Hypothalamus (tissue), 51 donors: ENCODE data around the gene MAD1L1.

Experiments
- DNase-seq, 51 donors: peaks; one replicate each; lab custom pipeline; 2025; lab: John Stamatoyannopoulos, UW

MAD1L1 gene

DNA sequence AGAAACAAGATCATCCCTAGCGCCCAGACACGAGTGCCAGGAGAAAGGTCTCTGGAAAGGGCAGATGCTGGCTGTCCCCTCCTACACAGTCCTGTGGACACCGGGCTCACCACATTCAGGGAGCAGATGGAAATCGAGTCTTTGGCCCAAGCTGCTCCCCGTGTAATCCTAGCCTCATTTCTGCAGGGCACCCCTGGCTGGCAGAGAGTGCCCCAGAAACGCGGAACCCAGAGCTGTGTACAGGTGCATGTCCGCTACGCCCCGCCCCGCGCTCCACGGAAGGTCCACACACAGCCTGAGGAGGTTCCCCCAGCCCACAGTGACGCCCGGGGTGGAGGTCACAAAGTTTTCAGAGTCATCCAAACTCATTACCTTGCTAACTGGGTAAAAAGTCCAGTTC lies 202.8 kb downstream of the MAD1L1 start:
- DNase-seq: no peak

DNA sequence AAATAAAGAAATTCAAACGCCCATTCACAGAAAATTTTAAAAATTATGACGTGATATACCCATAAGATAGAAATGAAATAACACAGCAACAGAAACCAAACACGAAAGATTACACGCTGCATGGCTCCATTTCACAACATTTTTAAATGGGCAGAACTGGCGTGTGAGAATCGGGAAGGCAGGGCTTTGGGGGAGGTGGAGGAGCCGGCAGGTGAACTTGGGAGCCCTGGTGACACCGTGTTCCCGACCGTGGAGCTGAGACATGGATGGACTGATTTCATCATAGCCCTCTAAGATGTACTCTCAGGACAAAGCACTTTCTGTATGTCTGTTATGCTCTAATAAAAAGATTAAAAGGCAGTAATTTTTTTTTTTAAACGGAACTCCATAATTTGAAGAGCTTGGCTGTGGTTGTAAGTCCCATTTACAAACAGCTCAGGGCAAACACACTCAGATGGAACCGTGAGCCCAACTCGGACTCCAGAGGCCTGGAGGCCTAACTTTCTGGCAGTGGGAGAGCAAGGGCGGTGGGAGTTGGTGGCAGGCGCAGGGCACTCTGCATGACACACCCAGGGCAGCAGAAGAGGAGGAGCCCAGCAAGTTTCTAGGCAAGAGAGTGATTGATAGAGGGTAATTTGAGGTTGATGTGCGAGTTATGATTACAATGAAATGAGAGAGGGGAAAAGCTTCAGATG lies 203.4 kb downstream of the MAD1L1 start:
- DNase-seq: no peak

DNA sequence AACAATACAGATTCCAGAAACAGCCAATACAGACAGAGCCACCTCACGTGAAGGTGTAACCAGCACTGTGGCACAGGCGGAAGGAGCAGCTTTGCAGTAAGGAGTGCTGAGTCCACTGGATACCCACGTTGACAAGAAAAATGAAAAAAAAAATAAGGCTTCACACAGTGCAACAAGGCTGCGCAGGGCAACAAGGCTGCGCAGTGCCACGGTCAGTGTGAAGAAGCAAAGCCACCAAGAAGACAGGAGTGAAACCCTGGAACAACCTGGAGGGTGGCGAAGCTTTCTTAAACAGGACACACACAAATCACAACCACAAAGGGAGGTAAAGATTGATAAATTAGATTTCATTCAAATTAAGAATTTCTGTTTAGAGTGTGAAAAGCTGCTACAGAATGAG lies 204.0 kb downstream of the MAD1L1 start:
- DNase-seq: no peak

DNA sequence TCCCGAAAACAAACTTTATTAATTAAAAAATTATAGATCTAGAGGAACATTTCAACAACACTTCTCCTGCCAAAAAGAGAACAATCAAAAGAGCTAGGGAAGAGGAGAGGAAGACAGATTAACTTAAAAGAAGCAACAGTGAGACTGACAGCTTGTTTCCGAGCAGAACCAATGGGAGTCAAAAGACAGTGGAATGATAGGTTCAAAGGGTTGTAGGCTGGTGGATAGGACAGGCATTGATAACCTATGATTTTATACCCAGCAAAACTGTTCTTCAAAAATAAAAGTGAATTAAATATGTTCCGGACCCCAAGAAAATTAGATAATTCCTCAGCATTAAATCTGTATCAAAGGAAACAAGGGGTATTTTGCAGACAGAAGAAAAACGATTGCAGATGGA lies 207.6 kb downstream of the MAD1L1 start:
- DNase-seq: no peak

DNA sequence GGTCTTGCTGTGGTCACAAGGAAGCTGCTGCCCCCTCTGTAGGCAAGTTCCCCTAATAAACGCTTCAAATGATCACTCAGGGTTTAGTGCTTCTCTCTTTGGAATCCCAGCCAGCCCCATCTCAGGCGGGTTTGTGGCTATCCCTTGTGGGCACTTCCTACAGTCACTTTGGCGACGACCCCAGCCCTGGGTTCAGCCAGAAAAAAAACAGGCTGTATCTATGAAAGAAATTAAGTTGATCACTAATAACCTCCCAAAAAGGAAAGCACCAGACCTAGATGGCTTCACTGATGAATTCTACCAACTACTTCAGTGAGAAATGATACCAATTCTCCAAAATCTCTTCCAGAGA lies 208.2 kb downstream of the MAD1L1 start:
- DNase-seq: no peak

DNA sequence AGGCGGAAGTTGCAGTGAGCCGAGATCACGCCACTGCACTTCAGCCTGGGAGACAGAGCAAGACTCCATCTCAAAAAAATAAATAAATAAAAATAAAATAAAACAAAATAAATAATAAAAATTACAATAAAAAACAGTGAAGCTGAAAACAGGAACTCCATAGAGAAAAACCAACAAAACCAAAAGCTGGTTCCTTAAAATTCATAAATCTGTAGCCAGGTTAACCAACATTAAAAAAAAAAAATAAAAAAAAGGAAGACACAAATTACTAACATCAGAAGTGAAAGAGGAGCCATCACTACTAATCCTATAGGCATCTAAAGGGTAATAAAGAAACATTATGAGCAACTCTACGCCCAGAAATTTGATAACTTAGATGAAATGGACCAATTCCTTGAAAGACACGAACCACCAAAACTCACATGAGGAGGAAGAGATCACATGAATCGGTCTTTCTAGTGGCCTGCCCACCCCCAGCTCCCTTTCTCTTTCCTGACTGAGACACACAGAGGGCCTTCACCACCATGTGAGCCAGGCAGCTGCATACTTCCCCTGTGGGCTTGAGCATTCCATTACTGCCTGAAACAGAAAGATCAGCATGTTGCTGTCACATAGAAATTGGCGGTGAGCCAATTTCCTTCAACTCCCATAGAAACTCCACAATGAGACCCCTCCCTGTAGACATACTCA lies 208.7 kb downstream of the MAD1L1 start:
- DNase-seq: no peak

DNA sequence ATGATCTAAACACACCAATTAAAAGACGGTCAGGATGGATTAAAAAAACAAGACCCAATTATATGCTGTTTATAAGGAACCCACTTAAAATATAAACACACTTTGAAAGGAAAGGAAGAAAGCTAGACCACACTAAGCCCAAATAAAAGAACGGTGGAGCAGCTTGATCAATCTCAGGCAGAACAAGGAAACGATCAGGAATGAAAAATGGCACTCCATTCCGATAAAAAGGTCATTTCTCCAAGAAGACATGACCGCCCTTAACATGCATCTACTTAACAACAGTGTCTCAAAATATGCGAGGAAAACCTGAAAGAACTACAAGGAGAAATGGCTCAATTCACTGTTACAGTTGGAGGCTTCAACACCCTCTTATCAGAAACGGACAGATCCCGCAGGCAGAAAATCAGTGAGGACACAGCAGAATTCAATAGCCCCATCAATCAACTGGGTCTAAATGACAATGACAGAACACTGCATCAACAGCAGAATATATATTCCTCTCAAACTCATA lies 210.0 kb downstream of the MAD1L1 start:
- no peak for DNase-seq

DNA sequence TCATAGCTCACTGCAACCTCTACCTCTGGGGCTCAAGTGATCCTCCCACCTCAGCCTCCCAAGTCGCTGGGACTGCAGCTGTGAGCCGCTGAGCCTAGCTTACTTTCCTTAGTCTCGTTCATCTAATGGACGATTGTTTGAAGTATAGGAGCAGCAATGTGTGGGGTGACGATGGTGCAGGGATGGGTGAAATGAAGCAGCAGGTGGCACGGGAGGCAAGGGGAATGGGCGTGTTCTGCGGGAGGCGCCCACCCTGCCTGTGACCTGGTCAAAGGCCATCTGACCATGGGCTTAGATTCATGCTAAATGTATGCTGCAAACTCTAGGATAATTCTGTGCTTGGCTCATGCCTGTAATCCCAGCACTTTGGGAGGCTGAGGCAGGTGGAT lies 210.7 kb downstream of the MAD1L1 start:
- DNase-seq: no peak

DNA sequence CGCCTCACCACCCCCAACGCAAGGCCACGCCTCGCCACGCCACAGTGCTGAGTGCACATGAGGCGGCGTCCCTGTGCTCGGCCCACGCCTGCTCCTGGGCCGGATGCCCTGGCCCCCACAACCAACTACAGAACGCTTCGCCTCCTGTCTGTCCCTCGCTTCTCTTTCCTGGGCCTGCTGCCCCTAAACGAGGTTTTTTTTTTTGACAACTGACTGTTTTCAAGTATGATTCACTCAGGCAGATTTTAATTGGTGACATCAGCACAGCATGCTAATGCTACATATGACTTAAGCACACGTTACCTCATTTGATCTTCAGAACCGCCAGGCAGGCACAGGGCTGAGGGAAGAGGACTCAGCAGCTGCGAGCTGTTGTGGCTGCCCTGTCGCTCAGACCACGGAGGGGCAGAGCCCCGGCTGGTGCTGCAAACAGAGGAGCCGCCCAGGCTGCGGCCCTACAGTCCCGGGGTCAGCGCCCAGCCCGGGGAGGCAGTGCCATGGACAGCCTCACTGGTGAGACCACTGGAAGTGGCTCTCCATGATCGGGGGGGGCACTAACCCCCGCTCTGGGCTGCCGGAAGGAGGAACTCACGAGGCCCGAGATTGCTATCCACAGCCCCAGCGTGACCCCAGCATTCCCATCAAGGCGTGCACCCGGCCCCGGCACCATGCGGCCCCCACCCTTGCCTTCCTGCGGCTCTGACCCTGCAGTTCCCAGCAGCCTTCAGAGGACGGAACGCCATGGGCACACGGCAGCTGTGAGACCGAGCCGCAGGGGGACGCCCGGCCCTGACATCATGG lies 212.8 kb downstream of the MAD1L1 start:
- peak in 2 of 51 donors; percentile 9 to 26 for DNase-seq

DNA sequence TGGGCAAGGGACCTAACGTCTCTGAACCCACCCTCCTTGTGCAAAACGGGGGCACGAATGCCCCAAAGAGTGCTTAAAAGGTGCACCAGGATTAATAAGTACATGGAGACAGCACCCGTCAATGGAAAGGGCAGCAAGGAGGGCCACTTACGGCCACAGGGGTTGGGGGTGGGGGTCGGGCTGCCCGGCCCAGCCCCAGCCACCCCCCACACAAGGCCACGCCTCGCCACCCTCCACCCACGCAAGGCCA lies 213.4 kb downstream of the MAD1L1 start:
- DNase-seq: no peak

DNA sequence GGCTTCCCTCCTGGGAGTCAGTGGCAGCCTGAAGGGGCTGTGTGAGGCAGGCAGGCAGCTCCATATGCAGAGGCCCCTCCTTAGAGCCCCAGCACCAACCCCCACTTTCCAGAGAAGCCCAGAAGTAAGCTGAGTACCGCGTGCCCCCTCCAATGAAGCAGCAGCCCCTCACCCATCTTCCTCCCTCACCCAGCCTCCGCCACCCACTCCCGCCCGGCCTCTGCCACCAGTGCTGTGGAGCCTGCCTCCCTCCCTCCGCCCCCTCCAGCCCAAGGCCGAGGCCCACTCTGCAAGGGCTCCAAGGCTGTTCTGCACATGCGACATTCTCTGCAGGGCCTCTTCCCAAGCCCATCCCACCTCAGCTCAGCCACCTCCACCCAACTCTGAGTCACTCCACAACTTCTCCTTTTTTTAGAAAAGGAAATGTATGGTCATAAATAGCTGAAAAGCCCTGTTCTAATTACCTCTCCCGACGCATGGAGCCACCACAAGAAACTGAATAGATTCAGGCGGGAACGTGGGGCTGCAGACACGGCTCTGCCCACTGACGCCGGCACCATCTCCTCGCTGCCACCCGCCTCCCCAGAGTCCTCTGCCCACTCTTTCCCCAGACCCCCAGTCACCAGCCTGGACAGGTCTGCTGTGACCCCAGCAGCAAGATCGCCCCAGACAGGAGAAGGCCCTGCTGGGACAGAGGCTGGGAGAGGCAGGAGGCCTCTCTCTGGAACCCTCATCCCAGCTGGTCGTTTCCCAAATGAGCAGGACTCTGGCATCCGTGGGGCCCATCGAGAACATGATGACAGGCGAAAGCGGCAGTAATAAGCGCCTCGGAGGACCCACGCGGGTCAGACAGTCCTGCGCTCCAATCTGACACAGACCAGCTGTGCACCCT lies 213.9 kb downstream of the MAD1L1 start:
- DNase-seq: peak in 3 of 51 donors; percentile 7 to 35 (median 14)

DNA sequence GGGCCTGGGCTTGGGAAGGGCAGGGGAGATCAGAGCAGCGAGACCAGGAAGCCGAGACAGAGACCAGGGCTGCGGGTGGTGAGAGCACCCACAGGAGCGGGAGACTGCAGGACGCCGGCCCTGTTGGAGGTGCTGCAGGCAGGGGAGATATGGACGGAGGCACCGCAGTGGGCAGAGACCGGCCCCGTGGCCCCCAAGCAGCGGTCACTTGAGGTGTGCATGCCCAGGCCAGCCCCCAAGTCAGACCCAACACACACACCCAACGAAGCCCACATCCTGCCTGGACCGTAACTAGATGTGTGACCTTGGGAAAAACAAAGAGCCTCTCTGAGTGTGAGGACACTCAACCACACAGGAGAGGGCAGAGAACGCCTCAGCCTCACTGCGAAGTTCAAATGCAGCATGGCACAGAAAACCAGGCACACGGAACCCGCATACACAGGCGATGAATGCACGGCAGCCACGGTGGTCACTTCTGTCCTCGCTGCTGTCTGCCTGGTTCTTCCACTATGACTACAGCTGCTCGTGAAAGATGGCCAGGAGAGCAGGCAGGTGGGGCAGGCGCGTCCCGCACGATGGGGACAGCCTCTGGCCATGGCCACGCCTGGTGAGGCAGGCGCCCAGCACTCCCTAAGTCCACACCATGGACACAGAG lies 214.7 kb downstream of the MAD1L1 start:
- DNase-seq: no peak

DNA sequence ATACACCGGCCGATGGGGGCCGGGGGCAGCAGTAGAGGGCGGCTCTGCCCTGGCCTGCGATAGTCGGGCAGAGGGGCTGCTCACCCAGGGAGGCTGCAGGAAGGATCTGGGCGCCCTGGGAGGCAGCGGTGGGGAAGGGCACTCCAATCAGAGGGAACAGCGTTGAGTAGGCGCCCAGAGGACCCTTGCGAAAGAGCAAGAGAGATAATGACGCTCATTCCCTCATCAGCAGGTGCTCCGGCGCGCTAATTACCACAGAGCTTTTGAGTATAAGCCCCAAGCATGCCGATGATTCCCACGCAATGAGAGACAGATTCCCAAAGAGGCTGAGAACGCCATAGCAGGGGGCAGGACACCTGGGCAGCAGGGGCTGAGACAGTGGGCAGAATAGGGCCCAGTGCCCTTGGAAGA lies 215.3 kb downstream of the MAD1L1 start:
- no peak for DNase-seq

DNA sequence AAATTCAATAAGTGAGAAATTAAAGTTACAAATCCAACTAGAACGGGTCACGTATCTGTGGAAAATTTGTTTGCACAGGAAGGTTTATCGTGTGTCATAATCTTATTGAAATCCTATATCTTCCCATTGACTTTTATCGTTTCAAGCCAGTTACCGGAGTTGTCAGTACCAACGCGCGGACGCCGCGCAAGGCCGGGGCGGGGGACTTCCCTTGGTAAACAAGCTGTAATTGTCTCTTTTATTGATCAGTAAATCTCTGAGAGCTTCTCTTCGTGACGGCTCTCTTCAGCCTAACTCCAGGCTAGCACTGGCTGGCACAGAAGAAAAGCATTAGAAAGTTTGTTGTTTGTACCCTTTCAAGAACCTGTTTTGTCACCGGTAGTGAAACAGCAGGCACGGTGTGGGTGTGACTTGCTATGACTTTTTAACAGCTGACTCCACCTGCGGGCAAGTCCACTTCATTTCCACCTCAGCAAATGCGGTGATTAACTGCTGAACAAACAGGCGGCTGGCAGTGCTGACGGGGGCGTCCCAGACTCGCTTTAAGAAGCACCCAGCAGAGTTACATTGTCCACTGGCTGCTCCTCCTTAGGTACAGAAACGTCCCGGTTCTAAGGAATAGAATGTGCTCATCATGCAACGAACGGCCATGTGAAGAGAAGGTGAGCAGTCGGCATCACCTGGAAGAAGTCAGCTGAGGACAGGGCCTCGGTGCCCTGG lies 215.8 kb downstream of the MAD1L1 start:
- no peak for DNase-seq

DNA sequence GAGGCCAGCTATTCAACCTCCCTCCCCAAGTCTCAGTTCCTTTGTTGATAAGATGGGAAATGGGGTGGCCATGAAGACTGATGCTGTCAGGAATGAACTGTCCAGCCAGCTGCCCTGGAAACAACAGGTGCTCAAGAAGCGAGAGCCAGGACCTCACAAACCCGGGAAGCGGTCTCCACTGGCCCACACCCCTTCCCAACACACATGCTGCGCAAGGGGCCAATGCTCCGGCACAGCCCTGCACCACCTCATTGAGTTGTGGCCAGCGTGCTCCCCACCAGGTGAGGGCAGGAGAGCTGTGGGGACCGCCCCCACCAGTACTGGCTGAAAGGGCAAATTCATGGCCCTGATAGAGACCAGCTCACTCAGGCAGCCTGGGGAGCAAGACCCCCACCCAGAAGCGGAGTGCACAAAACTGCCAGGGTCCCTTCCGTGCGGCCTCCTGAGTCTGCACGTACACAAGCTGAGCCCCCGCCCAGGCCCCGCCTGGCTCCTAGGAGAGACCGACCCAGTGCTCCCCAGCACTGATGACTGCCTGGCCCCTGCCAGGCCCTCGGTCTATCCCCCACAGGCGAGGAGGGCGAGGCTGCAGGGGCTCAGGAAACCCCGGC lies 216.6 kb downstream of the MAD1L1 start:
- no peak for DNase-seq

DNA sequence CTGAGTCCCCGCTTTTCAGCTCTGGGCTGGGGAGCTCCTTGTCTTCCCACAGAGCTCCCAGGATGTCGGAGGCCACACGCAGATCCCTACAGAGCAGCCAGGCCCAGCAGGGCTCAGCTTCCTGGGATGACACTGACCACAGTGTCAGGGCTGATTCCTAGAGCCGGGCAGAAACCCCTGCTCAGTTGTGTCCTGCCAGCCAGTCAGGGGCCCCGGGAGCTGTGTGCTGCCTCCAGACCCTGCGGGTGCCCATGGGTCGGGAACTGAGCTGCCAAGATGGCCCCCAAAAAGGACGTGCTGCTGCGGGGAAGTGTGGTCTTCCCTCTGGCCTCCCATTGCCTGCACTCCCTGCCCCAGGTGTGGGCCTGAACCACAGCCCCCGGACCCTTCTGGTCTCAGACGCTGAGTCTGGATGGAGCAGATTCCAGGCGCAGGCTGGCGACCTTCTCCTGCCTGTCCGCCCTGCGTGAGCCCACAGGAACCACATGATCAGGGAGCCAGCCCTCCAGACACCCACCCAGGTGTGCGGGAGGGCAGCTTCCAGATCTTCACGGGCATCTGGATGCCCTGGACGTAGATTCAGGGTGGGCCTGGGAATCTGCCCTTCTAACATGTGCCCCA lies 217.4 kb downstream of the MAD1L1 start:
- no peak for DNase-seq

DNA sequence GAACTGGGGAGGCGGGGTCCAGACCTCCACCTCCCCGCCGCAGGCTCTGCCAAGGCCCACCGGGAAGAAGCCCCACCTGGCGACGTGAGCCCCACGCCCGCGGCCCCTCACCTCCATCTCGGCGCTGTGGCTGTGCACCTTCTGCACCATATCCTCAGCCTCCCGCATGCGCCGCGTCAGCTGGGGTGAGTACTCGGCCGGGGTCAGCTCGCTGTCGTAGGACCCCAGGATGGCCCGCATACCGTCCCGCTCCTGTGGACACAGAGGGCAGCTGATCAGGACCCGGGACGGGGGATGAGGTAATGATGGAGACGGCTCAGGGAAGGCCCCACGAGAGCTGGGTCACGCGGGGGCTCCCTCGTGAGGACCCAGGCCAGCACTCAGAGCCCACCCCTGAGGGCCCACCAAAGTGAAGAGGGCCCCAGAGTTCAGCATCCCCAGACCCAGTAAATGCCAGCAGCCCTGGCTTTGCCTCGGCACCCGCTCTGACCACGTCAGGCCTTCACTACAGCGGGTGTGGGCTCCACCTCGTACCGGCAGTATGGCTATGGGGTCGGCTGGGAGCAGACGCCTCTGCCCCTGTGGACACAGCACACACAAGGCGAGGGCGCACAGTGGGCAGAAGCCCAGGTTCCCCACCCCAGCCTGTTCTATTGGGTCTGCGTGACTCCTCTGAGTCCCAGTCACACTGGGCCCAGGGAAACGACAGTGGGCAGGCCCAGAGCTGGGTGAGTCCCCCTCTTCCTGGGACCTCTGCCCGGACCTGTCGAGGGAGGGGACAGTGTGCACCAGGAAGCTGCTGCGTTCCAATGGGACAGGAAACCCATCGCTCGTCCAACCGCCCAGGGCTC lies 218.1 kb downstream of the MAD1L1 start:
- DNase-seq: no peak
